CD4-positive, alpha-beta T cell (primary cell): Measurements from ENCODE around the gene DHRS4L2. TPM values are rescaled to one million over a fixed set of nuclear protein-coding genes. Genes with fewer than 3 reads are reported as not detected.
A peak's percentile ranks its signal among the peaks of the same experiment; 100 is the strongest.
"Not testable (repeated sequence)": the region's sequence is repeated elsewhere in the genome, so short reads cannot be mapped to it uniquely, and the experiment has no call there.

ENCODE experiments used
- ATAC-seq: fragments of 200-7000 bp; cut with Tn5 transposase; one replicate; pipeline ENCODE4 v1.10.0; 2022; ENCODE audit warnings: mild to moderate bottlenecking; ENCODE audit not compliant: poor library complexity
- CTCF ChIA-PET: fragments of 350-600 bp; sonication (Branson Sonifier 250); formaldehyde crosslinking; loops from one replicate; lab custom pipeline; 2021; ENCODE audit warnings: antibody characterized with exemption, inconsistent platforms; lab: Charles Lee
- POLR2A ChIA-PET: fragments of 350-600 bp; sonication (Branson Sonifier 250); formaldehyde crosslinking; loops from one replicate; lab custom pipeline; 2021; ENCODE audit warnings: antibody characterized with exemption, inconsistent platforms; lab: Charles Lee
- DNase-seq, 14 experiments: peaks; one replicate each; pipeline ENCODE4 v3.0.0-alpha.2; 2013 to 2020; ENCODE audit warnings: mixed read lengths in 2 of 14
- H3K27ac ChIP-seq, 2 donors: one replicate each; pipeline versions ENCODE4 v1.5.1 to v1.7.0; 2013; ENCODE audit warnings: low read length in 2 of 2, low read depth in 1 of 2, mild to moderate bottlenecking in 1 of 2
- H3K27me3 ChIP-seq, 2 experiments: 1 replicate in 1 of 2; 2 replicates in 1 of 2; pipeline versions ENCODE4 v1.6.1 to v1.7.0; 2013; ENCODE audit warnings: low read length in 2 of 2, control low read depth in 1 of 2, mild to moderate bottlenecking in 1 of 2, moderate library complexity in 1 of 2; ENCODE audit not compliant: insufficient read depth in 2 of 2, control insufficient read depth in 1 of 2
- H3K36me3 ChIP-seq: one replicate; pipeline ENCODE4 v1.6.1; 2013; ENCODE audit warnings: low read length, control low read depth; ENCODE audit not compliant: insufficient read depth
- H3K4me1 ChIP-seq: one replicate; pipeline ENCODE4 v1.6.1; 2013; ENCODE audit warnings: low read length, control low read depth; ENCODE audit not compliant: insufficient read depth
- H3K4me3 ChIP-seq: one replicate; pipeline ENCODE4 v1.5.1; 2013; ENCODE audit warnings: mild to moderate bottlenecking, low read length, moderate library complexity
- H3K9me3 ChIP-seq, 2 experiments: 1 replicate in 1 of 2; 2 replicates in 1 of 2; pipeline versions ENCODE4 v1.6.1 to v1.7.0; 2013; ENCODE audit warnings: low read length in 2 of 2, mild to moderate bottlenecking in 2 of 2, control low read depth in 1 of 2, moderate library complexity in 1 of 2; ENCODE audit not compliant: control insufficient read depth in 1 of 2, insufficient read depth in 1 of 2
- H3K27ac Mint-ChIP-seq: one replicate; pipeline ENCODE4 v1.8.0; 2020; ENCODE audit warnings: mixed read lengths
- H3K27me3 Mint-ChIP-seq: one replicate; pipeline ENCODE4 v1.8.0; 2021; ENCODE audit warnings: mixed read lengths
- H3K36me3 Mint-ChIP-seq: one replicate; pipeline ENCODE4 v1.8.0; 2021; ENCODE audit warnings: low read depth, mixed read lengths
- H3K4me1 Mint-ChIP-seq: one replicate; pipeline ENCODE4 v1.8.0; 2021; ENCODE audit warnings: low read depth, mixed read lengths
- H3K4me3 Mint-ChIP-seq: one replicate; pipeline ENCODE4 v1.8.0; 2020; ENCODE audit warnings: mild to moderate bottlenecking, mixed read lengths
- H3K9me3 Mint-ChIP-seq: one replicate; pipeline ENCODE4 v1.8.0; 2020; ENCODE audit warnings: mixed read lengths
- intact Hi-C, 2 experiments: fragments of 100-400 bp; cut with DNase I in 1 of 2; cut with micrococcal nuclease in 1 of 2; formaldehyde crosslinking; loops; one replicate each; pipeline versions ENCODE4 v1.15.1 to v1.9.0; 2023 to 2025; cut with DNase I, micrococcal nuclease
- total RNA-seq, 174 experiments: library from RNA in 2 of 174; stranded (reverse) in 2 of 174; gene quantifications; one replicate each; pipeline ENCODE4 v1.2.3 and lab custom pipeline; 2021 to 2026
- TF ChIP-seq, protein P1 (sequence below): fragments of 200-600 bp; IDR thresholded peaks from one replicate; pipeline ENCODE4 v1.8.0; 2022; ENCODE audit warnings: antibody characterized with exemption, mild to moderate bottlenecking

Gene DHRS4L2
- total RNA-seq, 2 experiments from 2014 or later, result 8.3 to 8.7 TPM

DNA sequence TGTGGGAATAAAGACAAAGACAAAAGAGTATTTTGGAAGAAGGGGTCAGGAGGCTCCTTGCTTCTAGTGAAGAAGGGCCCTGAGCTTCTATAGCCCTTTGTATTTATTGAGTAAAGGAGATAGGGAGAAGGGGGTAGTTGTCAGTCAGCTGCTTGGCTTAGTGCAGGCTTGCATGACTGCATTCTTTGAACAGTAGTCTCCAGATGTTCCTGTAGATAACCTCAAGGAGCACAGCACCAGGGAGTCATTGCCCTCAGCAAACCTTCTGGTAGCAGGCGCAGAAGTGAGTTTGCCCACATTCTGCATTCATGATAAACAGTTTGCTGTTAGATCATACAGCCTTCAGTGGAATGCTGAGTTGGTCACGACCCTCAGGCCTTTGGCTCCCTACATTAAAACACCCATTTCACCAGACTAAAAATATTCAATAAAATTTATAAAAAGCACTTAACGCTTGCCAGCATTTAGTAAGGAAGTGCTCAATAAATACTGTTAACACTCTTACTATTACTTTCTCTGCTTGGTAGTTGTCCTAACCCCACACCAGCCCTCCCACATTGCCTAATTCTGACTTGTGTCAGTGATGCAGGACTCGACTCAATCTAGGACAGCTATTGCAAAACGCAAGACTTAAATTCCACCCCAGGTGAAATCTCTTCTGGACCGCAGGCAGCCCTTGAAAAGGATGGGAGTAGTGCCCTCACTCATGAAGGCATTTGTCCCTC lies 38.2 kb upstream of the DHRS4L2 start:
- Mint-ChIP-seq H3K36me3 (peaks cover 13% of the 10 kb centered on the region), H3K4me3 (no peak overlapping the region), H3K27me3 (no peaks in the 10 kb centered on the region), H3K27ac (no peak overlapping the region), H3K9me3 (no peaks in the 10 kb centered on the region), H3K4me1 (peaks cover 63% of the 10 kb centered on the region)
- H3K36me3 ChIP-seq, result no peaks in the 10 kb centered on the region
- H3K27me3 ChIP-seq, result no peaks in the 10 kb centered on the region
- intact Hi-C loops, result loop anchor here in 1 of 2 experiments (10.0 kb wide), 2 partner anchors 64 to 286 kb away; no protein-coding TSS in a partner anchor
- DNase-seq (no peak), ATAC-seq (no peak)
- TF ChIP-seq, protein P1, sequence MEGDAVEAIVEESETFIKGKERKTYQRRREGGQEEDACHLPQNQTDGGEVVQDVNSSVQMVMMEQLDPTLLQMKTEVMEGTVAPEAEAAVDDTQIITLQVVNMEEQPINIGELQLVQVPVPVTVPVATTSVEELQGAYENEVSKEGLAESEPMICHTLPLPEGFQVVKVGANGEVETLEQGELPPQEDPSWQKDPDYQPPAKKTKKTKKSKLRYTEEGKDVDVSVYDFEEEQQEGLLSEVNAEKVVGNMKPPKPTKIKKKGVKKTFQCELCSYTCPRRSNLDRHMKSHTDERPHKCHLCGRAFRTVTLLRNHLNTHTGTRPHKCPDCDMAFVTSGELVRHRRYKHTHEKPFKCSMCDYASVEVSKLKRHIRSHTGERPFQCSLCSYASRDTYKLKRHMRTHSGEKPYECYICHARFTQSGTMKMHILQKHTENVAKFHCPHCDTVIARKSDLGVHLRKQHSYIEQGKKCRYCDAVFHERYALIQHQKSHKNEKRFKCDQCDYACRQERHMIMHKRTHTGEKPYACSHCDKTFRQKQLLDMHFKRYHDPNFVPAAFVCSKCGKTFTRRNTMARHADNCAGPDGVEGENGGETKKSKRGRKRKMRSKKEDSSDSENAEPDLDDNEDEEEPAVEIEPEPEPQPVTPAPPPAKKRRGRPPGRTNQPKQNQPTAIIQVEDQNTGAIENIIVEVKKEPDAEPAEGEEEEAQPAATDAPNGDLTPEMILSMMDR, result no peak
- no peak overlapping the region for H3K27ac ChIP-seq
- H3K4me1 ChIP-seq, result peaks cover 25% of the 10 kb centered on the region
- ChIA-PET POLR2A (no interaction called here), CTCF (interaction anchor here (1.6 kb wide), 1 partner anchor 158 kb away, joined by 3 read pairs; no protein-coding TSS in a partner anchor)
- no peaks in the 10 kb centered on the region for H3K9me3 ChIP-seq
- no peak overlapping the region for H3K4me3 ChIP-seq

DNA sequence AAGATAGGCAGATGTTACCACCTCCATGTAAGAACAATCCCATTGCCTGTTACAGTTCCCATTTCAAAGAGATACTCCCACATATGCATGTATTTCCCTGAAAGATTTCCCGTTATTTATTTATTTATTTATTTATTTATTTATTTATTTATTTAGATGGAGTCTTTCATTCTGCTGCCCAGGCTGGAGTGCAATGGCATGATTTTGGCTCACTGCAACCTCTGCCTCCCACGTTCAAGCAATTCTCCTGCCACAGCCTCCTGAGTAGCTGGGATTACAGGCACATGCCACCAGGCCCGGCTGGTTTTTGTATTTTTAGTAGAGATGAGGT lies 37.6 kb upstream of the DHRS4L2 start:
- H3K36me3 ChIP-seq, H3K9me3 Mint-ChIP-seq, ATAC-seq, H3K27ac ChIP-seq, POLR2A ChIA-PET, H3K27me3 ChIP-seq, H3K27ac Mint-ChIP-seq, H3K27me3 Mint-ChIP-seq, H3K4me3 ChIP-seq, CTCF ChIA-PET, H3K4me3 Mint-ChIP-seq, H3K9me3 ChIP-seq, DNase-seq: not testable (repeated sequence)
- H3K4me1 Mint-ChIP-seq, result peaks cover 58% of the 10 kb centered on the region
- intact Hi-C loops, result loop anchor here in 1 of 2 experiments (10.0 kb wide), 2 partner anchors 64 to 286 kb away; no protein-coding TSS in a partner anchor
- peaks cover 25% of the 10 kb centered on the region for H3K4me1 ChIP-seq
- peaks cover 16% of the 10 kb centered on the region for H3K36me3 Mint-ChIP-seq

DNA sequence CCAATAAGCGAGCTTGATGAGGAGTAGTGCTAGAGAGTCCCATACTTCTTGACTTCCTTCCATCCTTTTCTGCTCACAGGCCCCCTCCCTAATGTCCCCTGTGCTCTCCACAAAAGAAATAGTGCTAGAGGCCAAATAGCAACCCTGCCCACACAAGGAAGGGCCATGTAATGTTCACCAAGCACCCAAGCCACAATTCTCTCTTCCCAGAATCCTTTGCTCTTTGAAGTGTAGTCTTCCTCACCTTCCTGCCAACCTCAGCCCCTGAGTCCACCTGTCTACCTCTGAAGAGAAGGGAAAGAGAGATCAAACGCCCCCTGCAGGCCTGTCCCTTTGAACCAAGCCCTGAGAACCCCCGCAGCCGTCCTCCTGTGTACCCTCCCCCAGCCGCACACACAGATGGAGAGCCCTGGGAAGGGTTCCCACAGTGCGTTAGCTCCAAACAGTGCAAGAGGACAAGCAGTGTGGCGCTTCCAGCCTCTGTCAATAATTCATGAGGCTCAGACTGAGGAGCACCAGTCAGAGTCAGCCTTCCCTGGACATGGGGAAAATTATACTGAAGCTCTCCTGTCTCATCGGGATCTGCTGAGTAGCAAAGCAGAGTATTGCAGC lies 37.0 kb upstream of the DHRS4L2 start:
- Mint-ChIP-seq H3K36me3 (peaks cover 19% of the 10 kb centered on the region), H3K4me3 (peak overlapping the region; percentile 54), H3K4me1 (peaks cover 52% of the 10 kb centered on the region), H3K9me3 (no peaks in the 10 kb centered on the region), H3K27me3 (no peaks in the 10 kb centered on the region), H3K27ac (no peak overlapping the region)
- CTCF ChIA-PET, result no interaction called here
- intact Hi-C loops, result loop anchor here in 1 of 2 experiments (10.0 kb wide), 2 partner anchors 63 to 287 kb away; no protein-coding TSS in a partner anchor
- Histone ChIP-seq H3K27ac (no peak overlapping the region), H3K36me3 (peaks cover 4% of the 10 kb centered on the region), H3K4me1 (peaks cover 25% of the 10 kb centered on the region), H3K27me3 (no peaks in the 10 kb centered on the region), H3K4me3 (no peak overlapping the region), H3K9me3 (no peaks in the 10 kb centered on the region)
- ATAC-seq (no peak), DNase-seq (no peak)
- POLR2A ChIA-PET, result no interaction called here
- TF ChIP-seq, protein P1, result no peak

DNA sequence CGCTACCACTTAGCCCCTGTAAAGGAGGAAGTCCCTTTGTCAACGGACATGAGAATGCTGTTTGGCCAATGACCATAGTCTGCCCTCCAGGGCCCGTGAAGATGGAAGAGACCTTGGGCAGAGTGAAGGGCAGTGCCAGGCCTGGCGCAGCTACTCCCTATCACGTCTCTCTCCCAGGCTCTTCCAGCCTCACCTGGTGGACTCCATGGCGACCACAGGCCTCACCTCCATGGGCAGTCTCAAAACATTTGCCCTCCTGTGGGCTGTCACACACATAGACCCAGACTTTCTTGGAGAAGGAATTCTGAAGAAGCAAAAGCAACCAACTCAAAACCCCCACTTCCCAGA lies 35.6 kb upstream of the DHRS4L2 start:
- Mint-ChIP-seq H3K4me1 (peaks cover 38% of the 10 kb centered on the region), H3K27ac (peak overlapping the region; percentile 79), H3K4me3 (peak overlapping the region; percentile 96), H3K36me3 (peaks cover 19% of the 10 kb centered on the region)
- H3K9me3 ChIP-seq, POLR2A ChIA-PET, DNase-seq, H3K27me3 ChIP-seq, ATAC-seq, H3K9me3 Mint-ChIP-seq, H3K27me3 Mint-ChIP-seq, H3K36me3 ChIP-seq: not testable (repeated sequence)
- Histone ChIP-seq H3K4me1 (peaks cover 25% of the 10 kb centered on the region), H3K4me3 (peak overlapping the region; percentile 84), H3K27ac (peak overlapping the region; percentile 41 to 44)
- CTCF ChIA-PET, result interaction anchor here (1.0 kb wide), 1 partner anchor 138 kb away, joined by 3 read pairs; no protein-coding TSS in a partner anchor
- intact Hi-C loops, result loop anchor here in 1 of 2 experiments (10.0 kb wide), 2 partner anchors 62 to 288 kb away; no protein-coding TSS in a partner anchor
